ENCODE measurements around the gene ZBTB22.
"Not testable (repeated sequence)": the region's sequence is repeated elsewhere in the genome, so short reads cannot be mapped to it uniquely, and the experiment has no call there.

The ZBTB22 gene

DNA sequence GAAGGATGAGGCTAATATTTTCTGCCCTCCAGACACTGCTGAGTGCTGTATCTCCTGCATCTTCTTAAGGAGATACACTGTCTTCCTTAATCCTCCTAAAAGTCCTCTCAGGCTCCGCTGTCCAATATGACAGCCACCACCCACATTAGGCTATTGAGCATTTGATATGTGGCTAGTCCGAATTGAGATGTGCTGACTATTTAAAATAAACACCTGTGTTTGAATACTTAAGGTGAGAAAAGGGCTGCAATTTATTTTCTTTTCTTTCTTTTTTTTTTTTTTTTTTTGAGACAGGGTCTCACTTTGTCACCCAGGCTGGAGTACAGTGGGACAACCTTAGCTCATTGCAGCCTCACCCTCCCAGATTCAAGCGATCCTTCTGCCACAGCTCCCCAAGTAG lies 15.7 kb downstream of the ZBTB22 start:
- ATAC-seq = no peak
- no peak for DNase-seq

DNA sequence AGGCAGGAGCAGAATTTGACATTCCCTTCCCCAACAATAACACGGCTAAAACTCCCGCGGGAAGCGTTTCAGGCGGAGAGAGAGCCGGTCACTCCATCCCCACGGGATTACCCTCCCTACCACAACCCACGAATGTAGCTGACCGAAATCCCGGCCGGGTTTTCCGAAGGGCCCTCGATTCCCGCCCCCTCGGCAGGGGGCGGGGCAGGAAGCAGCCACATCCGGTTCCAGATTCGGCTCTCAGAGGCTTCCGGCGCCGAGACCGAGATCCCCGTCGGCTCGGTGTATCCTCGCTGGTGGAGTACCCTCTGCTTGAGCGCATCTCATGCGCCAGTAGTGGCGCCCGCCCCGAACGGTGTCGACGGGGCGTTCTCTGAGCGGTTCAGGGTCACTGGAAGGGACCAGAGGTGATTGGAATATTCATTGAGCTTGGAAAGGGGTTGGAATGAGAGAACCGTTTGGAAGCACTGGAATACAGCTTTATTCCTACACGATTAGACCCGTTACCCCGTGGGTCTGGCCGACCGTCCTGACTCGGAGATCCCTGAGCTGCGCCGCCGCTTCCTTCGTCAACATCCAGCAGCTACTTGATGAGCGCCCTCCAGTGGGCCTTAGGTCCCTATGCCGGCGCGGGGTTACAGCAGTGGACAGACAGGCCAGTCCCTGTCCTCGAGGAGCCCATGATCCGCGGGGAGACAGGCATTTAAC lies 18.2 kb downstream of the ZBTB22 start:
- peak; percentile 87 for ATAC-seq
- DNase-seq = peak; percentile 96

DNA sequence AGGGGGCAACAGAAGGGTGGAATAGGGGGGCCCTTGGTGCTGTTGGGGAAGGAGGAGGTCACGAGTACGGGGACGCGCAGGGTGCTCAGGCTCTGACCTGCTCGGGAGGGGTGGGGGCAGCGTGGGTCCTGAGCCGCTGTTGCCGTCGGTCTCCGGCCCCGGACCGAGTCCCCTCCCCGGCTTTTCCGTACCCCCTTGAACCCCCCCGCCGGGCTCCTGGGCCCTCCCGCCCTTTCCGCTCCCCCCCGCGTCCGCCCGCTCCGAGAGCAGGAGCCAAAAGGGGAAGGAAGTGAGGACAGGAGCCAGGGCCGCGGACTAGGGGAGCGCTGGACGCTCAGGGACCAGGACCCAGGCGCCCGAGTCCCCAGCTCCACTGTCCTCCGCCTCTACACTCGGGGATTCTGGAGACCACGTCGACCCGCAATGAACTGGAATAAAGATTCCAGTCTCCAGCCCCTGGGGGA lies 18.7 kb downstream of the ZBTB22 start, which contains the start of gene RGL2:
Gene RGL2 (minus strand): TSS at position 170 of the 464 bp plus-strand sequence. CDS start 332 bp downstream, outside the sequence.
- ATAC-seq (peak; percentile 12), DNase-seq (peak; percentile 74)

DNA sequence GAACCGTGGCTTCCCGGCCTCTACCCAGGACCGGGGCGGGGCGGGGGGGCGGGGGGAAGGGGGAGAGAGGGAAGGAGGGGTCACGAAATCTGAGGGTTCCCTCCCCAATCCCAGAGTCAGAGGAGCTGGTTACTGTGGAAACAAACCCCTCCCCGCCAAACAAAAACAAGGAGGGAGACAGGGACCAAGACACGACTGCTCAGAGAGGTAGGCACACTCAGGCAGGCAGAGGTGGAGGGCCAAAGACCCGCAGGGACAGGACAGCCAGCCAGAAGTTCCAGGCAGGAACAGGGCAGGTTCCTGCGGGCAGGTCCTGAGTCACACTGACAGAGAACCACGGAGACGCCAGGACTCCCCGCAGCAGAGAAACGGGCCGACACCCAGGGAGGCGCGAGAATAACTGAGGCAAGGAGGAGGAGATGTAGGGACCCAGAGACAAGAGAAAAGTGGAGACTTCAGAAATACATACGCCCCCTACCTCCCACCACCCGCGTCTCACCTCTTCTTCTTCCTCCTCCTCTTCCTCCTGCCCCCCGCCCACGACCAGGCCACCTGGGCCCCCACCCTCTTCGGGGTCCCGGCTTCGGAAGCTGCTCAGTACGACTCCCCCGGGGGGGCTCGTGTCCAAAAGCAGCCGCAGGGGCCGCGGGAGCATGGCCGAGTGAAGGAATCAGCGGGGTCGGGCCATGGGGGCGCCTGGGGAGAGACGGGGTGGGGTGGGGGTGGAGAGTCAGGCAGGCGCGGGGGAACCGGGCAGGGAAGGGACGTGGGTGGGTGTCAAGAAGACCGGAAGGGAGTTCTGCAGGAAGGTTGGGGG lies 19.4 kb downstream of the ZBTB22 start:
- ATAC-seq (peak; percentile 30), DNase-seq (peak; percentile 69)

DNA sequence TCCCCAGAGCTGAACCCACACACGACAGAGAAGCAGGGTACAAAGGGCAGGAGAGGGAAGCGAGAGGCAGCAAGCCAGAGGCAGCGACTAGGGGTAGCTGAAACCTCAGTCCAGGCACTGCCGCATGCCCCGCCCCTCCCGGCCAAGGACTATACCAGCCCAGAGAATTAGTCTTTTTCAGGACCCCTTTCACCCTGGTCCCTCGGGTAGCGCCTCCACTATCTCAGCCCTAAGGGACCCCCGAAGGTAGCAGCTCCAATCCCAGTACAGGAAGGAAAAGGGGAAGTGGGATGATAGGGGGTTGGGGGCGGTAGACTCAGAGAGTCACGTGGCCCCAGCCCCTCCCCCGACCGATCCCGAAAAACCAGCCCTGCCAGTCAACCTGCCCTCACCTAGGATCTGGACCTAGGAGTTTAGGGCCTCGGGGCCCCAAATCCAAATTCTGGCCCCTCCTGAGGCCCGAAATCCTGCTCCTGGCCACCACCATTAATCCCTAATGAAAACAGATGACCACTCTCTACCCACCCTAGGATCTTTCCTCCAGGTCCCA lies 20.1 kb downstream of the ZBTB22 start:
- DNase-seq = no peak
- ATAC-seq = no peak

DNA sequence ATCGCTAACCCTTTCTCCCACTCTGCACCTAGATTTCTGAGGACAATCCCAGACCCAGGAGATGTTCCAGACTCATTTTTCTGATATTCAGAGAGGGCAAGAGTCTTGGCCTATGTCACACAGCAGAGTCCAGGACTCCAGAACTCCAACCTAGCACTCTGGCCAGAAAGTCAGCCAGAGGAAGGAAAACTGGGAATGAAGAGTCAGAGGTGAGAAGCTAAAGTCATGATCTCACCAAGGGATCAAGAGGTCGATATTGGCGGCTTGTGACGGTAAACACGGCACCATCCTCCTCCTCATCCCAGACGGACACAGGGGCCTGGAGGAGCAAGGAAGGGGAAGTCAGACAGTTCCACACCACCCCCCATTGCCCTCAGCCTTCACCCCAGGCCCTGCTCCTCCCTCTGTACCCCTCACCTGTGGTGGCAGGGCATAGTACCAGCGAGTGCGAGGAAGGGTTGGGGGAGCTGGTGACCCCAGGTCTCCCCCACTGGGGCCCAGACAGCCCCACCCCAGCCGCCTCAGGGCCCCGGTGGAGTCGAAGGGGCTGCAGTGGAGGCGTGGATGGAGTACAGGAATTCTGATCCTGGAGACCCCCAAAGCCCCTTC lies 20.6 kb downstream of the ZBTB22 start:
- DNase-seq (no peak), ATAC-seq (no peak)

DNA sequence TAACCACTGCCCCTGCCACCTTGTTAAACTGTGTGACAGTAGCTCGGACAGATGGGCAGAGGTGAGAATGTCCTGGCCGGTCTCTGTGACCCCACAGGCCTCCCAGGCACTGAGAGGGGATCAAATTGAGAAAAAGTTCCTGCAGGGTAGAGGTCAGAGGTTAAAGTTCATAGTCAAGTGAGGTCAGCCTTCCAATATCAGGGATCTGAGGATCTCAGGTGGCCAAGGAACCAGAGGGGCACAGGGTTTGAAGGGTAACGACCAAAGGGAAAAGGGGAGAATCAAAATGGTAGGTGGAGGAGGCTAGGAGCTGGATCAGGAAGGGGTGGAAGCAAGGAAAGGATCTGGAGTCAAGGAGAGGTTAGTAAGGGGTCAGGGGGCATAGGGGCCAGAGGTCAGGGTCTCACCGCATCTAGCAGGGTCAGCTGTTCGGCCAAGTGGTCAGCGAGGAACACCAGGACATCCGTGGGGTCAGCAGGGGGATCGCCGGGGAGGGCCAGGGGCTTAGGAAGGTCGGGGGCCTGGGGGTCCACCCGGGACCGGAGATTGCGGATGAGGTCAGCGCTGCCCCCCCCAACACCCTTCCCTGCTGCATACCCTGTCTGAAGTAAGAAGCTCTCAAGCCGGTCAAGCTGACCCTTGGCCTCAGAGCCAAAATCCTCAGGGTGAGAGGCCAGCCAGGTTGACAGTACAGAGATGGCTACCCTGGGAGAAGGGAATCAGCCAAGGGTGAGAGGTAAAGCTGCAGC lies 21.7 kb downstream of the ZBTB22 start:
- DNase-seq = no peak
- no peak for ATAC-seq

DNA sequence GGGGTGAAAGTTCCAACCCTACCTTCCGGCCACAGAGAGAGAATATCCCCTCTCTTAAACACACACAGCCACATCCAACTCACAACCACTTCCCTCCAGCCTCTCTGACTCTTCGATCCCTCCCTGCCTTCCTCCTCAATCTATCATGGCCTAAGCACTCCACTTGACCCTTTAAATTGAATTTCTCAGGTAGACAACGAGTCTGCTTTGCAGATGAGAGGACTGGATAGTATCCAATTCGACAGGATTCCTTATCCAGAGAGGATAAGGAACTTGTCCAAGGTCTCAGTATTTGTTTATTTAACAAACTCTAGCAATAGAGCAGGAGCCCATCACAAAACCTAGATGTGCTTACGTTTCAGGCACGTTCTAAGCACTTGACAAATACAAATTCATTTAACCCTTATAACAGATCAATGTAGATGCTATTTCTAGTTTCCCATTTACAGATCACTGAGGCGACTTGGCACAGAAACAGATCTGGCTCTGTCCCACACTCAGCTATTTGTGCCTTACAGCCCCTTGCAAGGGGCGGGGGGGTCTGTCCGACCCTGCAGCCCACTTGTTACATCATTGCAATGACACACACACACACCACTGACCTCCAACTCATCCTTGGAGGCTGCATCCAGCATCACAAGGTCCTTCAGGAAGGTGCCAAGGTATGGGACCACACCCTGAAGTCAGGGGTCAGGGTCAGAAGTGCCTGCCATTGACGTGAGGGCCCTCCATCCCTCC lies 23.3 kb downstream of the ZBTB22 start:
- ATAC-seq (no peak), DNase-seq (no peak)

DNA sequence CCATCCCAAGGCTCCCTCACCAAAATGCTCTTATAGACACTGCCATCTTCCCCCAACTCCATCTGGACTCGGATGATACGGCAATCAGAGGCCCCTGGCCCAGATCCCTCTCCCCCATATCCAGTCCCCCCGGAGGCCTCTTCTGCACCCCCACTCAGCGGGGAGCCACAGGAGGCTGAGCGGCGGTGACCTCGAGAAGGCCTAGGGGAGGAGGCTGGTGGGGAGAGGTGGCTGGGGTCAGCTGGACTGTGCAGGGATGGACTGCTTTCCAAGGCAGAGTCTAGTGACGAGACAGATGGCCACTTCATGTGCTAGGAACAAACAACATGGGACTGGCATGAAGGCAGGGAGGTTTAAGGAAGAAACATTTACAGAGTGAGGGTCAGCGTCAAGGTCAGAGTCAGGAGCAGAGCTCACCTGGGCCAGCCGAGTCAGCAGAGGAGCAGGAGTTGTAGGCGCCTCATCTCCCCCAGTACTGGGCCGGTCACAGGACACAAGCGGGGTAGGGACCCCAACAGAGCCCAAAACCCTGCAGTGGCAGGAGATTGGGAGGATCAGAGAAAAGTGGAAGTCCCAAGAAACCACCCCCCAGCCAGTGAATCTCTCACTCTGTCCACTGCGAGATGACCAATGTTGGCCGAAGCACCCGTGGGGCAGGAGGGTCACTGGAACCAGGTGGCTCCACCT lies 24.4 kb downstream of the ZBTB22 start:
- ATAC-seq = no peak
- DNase-seq = no peak

DNA sequence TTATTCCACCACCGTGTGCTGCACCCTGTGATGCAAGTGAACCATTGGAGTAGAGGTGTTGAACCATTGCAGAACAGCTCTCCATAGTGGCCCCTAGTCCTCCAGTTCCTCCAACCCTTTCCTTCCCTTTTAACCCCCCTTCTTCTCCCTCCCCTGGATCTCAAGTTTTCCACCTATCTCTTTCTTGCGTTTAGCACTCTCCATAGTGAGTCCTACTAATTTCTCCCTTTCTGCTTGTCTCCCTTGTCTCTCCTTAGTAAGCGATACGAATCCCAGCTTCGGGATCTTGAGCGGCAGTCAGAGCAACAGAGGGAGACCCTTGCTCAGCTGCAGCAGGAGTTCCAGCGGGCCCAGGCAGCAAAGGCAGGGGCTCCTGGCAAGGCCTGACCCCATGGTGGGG lies 27.1 kb downstream of the ZBTB22 start:
- no peak for ATAC-seq
- no peak for DNase-seq

DNA sequence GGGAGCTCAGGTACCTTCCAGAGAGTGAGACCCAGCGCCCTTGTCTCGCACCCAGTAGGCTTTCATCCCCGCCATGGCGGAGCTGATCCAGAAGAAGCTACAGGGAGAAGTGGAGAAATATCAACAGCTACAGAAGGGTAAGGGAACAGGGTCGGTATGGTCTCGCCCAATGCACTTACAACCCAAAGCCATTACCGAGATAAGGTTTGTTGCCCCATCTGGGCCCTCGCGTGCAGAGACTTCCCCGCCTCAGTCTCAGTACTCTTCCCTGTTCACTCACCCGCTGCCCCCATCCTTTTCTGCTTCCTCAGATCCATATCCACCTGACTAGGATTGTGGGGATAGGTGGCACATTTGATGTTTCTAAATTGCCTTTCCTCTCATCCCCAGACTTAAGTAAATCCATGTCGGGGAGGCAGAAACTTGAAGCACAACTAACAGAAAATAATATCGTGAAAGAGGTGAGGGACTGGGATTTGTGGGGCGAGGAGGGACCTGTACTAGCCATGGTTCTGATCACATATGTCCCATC lies 27.7 kb downstream of the ZBTB22 start:
- no peak for ATAC-seq
- no peak for DNase-seq

DNA sequence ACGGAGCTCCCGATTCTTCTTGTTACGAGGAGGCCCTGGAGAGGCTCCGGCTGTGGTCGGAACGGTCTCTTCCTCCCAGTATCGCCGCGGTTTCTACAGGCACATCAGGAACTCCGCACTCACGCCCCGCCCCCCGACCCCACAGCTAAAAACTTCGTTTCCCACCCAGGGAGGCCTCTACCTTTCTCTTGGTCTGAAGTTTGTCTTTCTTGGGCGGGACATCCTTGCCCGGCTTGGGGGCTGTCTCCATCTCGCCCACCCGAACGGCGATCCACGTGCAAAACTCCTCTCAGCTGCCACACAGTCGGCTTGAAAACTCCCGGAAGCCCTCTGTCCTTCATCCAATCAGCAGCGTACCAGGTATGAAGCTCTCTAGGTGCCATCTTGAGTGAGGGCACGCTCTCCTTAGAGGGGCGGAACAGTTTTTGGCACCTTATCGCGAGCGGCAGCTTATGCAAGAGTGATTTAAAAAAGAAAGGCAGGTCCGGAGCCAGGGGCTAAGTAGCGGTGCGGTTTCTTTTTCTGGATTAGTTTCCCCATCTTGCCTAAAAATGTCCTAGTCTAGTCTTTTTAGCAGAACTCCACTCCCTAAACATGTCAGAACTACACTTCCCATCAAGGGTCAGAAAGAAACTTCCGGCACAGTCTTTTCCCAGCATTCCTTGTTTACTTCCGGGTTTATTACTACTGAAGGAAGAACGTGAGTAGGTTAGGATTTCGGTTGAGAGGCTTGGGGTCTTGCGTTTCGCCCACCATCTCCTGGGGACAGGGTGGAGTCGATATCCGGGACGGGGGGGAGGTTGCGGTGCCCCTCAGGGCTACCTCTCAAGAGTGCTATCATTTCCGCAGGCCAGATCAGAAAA lies 28.4 kb downstream of the ZBTB22 start, which contains the start of the genes PFDN6 and WDR46:
Gene PFDN6 (plus strand): TSS at position 681 of the 863 bp plus-strand sequence. CDS start 256 bp downstream, outside the sequence.
Gene WDR46 (minus strand): TSS at position 319 of the 863 bp plus-strand sequence. CDS start 69 bp downstream, at position 250.
- ATAC-seq (peak; percentile 96), DNase-seq (peak; percentile 78)

DNA sequence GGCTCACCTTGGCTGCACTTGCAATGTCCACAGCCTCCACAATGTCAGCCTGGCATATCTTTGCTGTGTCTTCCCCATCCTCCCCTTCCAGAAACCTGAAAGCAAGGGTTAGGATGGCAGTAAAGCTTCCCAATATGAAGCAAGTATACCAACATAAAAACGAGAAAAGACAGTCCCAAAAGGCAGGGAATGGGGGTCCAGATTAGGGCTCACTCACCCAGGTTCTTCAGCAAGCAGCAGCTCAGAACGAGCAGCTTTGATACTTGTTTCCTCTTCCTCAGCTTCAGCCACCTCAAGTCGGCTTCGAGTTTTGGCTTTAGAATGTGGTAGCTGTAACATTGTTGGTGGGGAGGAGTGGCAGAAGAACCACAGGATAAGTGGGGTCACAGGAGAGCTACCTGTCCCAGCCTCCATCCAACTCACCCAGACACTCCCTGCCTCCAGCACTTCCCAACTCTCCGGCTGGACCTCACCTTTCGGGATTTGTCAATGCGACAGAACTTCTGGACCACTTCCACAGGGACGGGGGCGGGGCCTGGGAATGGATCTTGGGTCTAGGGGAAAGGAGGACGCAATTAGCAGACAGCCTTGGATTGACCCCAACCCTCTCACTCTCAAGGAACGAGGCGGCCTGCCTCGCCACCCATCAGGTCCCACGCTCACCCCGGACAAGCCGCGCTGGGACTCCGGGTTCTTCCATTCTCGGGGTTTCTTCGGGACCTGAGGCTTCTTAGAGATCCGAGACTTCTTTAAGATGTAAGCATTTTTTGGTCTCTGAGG lies 29.2 kb downstream of the ZBTB22 start:
- no peak for DNase-seq
- no peak for ATAC-seq

DNA sequence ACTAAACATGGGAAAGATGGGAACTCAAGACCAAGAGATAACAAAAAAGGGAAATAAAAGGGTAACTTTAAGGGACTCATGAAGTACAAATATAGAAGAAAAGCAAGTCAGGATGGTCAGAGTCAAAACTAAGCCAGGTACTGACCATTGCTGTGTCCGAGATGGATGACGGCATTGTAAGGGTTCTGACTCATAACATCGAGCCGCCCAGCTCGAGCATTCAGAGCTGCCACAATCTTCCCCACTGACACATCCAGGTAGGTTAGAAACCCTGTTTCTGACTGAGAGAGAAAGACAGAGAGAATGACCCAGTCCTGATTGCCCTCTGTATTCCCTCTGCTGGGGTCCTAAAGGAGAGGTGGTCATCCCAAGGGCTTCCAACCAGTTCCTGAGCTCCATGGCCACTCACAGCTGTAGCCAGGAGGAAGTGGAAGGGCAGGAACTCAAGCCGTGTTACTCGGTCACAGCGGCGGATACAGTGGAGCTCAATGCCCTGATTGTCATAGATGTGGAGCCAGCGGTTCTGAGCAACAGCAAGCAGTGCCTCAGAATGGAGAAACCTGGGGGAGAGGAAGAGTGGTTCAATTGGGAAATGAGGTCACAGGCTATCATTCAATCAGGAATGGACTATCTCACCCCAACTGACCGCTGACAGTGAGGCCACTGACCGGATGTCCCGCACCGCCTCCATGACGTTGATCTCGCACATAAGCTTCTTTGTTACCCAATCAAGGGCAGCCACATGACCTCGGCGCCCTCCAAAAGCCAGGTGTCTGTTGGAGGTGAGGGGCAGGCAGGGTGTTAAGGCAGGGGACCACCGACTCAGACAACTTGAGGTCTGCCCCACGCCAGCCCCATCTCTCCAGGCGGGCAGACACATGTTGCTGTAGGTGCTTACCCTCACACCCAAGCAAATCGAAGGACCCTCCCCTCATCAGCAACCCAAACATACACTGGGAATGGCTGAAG lies 30.3 kb downstream of the ZBTB22 start:
- DNase-seq (no peak), ATAC-seq (no peak)

DNA sequence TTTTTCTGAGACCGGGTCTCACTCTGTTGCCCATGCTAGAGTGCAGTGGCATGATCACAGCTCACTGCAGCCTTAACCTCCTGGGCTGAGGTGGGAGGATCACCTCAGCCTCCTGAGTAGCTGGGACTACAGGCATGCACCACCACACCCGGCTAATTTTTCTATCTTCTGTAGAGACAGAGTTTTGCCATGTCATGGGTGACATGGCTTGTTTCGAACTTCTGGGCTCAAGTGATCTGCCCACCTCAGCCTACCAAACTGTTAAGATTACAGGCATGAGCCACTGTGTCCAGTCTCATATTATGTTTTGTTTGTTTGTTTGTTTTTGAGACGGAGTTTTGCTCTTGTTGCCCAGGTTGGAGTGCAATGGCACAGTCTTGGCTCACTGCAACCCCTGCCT lies 32.3 kb downstream of the ZBTB22 start:
- DNase-seq, ATAC-seq: not testable (repeated sequence)

DNA sequence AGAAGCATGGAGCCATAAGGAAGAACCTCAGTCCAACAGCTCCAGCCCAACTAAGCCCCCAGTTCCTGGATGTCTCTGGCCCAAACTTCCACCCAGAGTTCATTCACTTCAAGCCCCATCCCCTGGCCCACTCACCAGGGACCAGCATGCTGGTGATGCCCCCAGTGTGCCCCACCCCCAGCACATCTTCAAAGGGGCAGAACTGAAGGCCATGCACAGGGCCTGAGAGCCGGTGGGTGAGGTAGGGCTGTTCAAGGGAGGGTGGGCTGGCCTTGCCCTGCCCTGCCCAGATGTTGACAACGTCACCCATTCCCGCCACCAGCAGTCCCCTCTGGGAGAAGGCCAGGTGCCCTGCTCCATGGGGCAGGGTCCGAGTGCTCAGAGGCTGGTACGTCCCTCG lies 37.0 kb downstream of the ZBTB22 start:
- DNase-seq = no peak
- no peak for ATAC-seq

DNA sequence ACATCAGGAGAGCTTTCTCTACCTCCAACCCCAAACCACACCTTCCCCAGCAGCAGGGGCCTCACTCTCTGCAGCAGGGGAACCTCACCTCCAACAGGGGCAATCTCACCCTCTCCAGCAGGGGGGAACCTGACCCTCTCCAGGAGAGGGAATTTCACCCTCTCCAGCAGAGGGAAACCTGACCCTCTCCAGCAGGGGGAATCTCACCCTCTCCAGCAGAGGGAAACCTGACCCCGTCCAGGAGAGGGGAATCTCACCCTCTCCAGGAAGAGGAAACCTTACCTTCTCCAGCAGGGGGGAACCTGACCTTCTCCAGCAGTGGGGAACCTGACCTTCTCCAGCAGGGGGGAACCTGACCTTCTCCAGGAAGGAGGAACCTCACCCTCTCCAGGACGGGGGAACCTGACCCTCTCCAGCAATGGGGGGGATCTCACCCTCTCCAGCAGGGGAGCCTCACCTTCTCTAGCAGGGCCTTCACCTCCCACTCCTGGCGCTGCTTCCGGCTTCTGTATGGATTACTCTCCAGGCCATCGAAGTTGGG lies 37.5 kb downstream of the ZBTB22 start:
- no peak for ATAC-seq
- DNase-seq = no peak

All from stimulated activated naive CD8-positive, alpha-beta T cell treated with anti-CD3 and anti-CD28 coated beads, Interleukin-15, Interleukin-2, amounts not matched to agents 100 U/mL and 50 U/mL, for 24 hours (primary cell).